ENCODE measurements around the gene STAT6. TPM values are rescaled to one million over a fixed set of nuclear protein-coding genes. Genes with fewer than 3 reads are reported as not detected.
A peak's percentile ranks its signal among the peaks of the same experiment; 100 is the strongest.

STAT6 gene
- total RNA-seq, 1 donor from 2014 or later = 167 TPM

DNA sequence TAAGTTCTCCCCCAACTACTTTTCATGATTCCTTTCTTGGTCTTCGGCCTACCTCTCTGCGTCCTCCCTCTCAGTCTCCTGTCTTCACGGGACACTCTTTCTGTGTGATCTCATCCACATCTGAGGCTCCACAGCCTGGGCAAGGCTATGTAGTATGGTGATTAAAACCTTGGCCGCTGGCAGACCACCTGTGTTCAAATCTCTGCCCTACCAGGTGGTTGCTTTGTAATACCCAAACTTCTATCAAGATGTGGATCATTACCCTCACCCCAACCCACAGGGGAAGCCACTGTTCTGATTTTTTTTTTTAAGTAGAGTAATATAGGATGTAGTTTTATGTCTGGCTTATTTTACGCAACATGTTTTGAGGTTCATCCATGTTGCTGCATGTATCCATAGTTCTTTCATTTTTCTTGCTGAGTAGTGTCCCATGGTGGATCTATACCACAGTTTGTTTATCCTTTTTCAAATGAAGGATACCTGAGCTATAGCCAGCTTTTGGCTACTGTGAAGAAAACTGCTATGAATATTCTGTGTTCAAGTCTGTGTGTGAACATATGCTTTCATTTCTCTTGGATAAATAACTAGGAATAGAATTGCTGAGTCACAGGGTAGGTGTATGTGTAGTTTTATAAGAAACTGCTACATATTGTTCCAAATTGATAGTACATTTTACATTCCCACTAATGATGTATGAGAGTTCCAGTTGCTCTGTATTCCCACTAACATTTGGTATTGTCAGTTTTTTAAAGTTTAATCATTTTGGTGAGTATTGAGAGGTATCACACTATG is 8.3 kb upstream of the STAT6 start:
- Mint-ChIP-seq H3K27ac (no peak overlapping the region), H3K27me3 (ENCODE audit: low read depth) (no peaks in the 10 kb centered on the region), H3K36me3 (no peaks in the 10 kb centered on the region), H3K4me1 (peaks cover 5% of the 10 kb centered on the region), H3K4me3 (no peak overlapping the region), H3K9me3 (peaks cover 2% of the 10 kb centered on the region)
- TF ChIP-seq, protein P1, sequence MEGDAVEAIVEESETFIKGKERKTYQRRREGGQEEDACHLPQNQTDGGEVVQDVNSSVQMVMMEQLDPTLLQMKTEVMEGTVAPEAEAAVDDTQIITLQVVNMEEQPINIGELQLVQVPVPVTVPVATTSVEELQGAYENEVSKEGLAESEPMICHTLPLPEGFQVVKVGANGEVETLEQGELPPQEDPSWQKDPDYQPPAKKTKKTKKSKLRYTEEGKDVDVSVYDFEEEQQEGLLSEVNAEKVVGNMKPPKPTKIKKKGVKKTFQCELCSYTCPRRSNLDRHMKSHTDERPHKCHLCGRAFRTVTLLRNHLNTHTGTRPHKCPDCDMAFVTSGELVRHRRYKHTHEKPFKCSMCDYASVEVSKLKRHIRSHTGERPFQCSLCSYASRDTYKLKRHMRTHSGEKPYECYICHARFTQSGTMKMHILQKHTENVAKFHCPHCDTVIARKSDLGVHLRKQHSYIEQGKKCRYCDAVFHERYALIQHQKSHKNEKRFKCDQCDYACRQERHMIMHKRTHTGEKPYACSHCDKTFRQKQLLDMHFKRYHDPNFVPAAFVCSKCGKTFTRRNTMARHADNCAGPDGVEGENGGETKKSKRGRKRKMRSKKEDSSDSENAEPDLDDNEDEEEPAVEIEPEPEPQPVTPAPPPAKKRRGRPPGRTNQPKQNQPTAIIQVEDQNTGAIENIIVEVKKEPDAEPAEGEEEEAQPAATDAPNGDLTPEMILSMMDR (IDR thresholded peaks at IDR 0.05; ENCODE audit: unreplicated experiment) = no peak
- DNase-seq (ENCODE audit: low spot score in 2 of 2, unreplicated experiment in 2 of 2) = no peak

DNA sequence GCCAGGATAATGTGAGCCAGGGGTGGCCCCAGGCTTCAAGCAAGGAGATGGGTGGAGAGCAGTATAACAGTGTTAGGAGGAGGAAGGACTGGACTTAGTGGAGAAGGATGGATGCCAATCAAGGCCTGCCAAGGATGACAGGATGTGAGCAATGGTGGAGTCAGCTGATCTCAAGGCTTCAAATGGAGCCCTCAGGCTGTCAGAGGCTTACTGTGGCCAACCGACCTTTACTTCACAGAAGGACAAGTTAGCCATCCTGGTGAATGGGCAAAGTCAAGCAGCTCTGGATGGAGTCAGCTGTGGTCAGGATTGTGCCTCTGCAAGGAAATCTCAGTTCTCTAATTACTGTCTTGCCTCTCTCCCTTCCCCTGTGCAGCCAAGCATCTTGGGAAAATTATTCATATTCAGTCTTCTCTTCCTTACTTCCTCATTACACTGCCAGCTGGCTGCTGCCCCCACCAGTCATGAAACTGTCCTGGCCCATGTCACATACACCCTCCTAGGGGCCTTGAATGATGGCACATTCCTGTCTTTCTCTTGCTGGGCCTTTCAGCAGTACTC is 7.6 kb upstream of the STAT6 start:
- Mint-ChIP-seq H3K4me1 (peaks cover 5% of the 10 kb centered on the region), H3K36me3 (no peaks in the 10 kb centered on the region), H3K4me3 (no peak overlapping the region), H3K9me3 (peaks cover 2% of the 10 kb centered on the region), H3K27ac (no peak overlapping the region), H3K27me3 (ENCODE audit: low read depth) (no peaks in the 10 kb centered on the region)
- no peak for DNase-seq (ENCODE audit: low spot score in 2 of 2, unreplicated experiment in 2 of 2)
- TF ChIP-seq, protein P1 (IDR thresholded peaks at IDR 0.05; ENCODE audit: unreplicated experiment) = no peak

DNA sequence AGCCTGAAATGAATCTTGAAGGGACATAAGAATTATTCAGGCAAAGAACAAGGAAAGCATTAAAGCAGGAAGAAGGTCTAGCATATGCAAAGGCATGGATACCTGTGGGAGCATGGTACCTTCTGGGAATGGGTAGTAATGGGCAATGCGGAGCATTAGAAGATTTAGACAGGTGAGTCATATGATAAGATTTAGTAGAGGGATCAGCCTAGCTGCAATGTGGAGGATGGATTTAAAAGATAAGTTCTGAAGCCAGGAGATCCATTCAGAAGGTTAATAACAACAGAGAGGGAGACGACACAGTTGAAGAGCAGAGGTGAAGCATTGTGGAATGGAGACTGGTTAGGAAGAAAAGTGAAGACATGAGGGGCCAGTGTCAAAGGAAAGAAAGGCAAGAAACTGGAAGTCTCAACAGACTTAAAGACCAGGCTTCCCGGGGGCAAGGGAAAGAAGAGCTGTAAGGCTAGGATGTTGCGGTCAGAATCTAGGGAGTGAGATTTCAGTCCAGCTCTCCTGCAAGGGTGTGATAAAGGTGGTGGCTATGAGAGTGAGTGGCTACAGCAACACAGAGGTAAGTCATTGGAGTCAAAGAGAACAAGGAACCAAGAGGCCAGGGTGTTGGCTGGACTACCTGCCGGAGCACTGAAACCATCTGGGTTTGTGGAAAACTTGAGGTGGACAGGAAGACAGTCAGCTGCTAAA is 5.6 kb upstream of the STAT6 start:
- TF ChIP-seq, protein P1 (IDR thresholded peaks at IDR 0.05; ENCODE audit: unreplicated experiment) = no peak
- no peak for DNase-seq (ENCODE audit: low spot score in 2 of 2, unreplicated experiment in 2 of 2)
- Mint-ChIP-seq H3K36me3 (no peaks in the 10 kb centered on the region), H3K27ac (no peak overlapping the region), H3K4me3 (no peak overlapping the region), H3K9me3 (peaks cover 2% of the 10 kb centered on the region), H3K27me3 (ENCODE audit: low read depth) (no peaks in the 10 kb centered on the region), H3K4me1 (peaks cover 16% of the 10 kb centered on the region)

DNA sequence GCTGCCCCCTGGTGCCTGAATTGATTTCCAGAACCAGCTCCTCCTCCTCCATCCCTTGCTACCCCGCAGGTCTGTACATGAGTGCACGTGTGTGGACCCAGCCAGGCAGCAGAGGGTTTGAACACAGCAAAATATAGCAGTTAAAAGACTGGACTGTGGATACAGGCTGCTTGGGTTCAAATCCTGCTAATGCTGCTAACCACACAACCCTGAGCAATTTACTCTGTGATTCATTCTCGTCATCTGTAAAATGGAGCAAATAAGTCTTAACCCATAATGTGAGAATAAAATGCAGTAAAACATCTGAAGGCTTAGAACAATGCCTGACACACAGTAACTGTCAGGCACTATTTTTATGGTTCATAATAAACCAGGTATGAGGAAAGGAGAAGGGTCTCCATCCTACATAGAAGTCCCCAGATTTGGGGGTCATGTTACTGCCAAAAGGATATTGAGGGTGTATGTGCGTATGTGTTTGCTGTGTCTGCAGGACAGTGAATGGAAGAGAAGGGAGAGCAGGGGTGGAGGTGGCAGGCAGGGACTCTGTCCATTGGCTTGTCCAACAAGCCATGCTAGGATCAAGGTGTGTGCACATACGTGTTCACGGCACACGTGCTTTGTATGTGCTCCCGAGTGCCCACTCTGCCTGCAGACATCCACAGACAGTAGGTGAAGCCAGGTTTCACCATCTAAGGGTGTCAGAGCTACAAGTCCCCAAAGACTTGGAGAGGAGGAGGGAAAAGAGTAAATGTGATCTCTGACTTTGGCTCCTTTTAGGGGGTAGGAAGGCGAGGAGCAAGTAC is 1.5 kb upstream of the STAT6 start:
- Mint-ChIP-seq H3K27me3 (ENCODE audit: low read depth) (no peaks in the 10 kb centered on the region), H3K4me1 (peaks cover 45% of the 10 kb centered on the region), H3K27ac (peak overlapping the region; percentile 97), H3K9me3 (no peaks in the 10 kb centered on the region), H3K36me3 (no peaks in the 10 kb centered on the region), H3K4me3 (peak overlapping the region; percentile 81)
- DNase-seq (ENCODE audit: low spot score in 2 of 2, unreplicated experiment in 2 of 2) = no peak
- TF ChIP-seq, protein P1 (IDR thresholded peaks at IDR 0.05; ENCODE audit: unreplicated experiment) = peak; percentile 75

Data from mesothelial cell of epicardium (in vitro differentiated cells).